HG03439 (cell line): ENCODE data around the gene PCDHB6.
"Not testable (repeated sequence)": the region's sequence is repeated elsewhere in the genome, so short reads cannot be mapped to it uniquely, and the experiment has no call there.

Experiments
- ATAC-seq: cut with Tn5 transposase; IDR thresholded peaks from one replicate; pipeline ENCODE4 v1.9.1; 2021; ENCODE audit warnings: mild to moderate bottlenecking, moderate library complexity; ENCODE audit not compliant: unreplicated experiment

The PCDHB6 gene

GRCh38 chr5:141201646-141202045 lies 51.8 kb downstream of the PCDHB6 start:
- ATAC-seq = not testable (repeated sequence)
